Measurements from ENCODE around the gene DACT2. TPM values are rescaled to one million over a fixed set of nuclear protein-coding genes. Genes with fewer than 3 reads are reported as not detected.
"Not testable (repeated sequence)": the region's sequence is repeated elsewhere in the genome, so short reads cannot be mapped to it uniquely, and the experiment has no call there.

The DACT2 gene
- not detected for total RNA-seq

GRCh38 chr6:168319279-168320111, at the start of gene DACT2:
Gene DACT2, minus strand, starts transcription at chr6:168319777. Its CDS starts 144 bp downstream, at chr6:168319633.
- Mint-ChIP-seq H3K36me3 (peaks cover 0 to 10% of the 10 kb centered on the region in 2 donors), H3K9me3 (peaks cover 0 to 8% of the 10 kb centered on the region in 2 donors), H3K27ac (no peak within 1 kb of the TSS)
- no peak for DNase-seq (ENCODE audit: low spot score in 2 of 2)
- no peak for ATAC-seq

GRCh38 chr6:168368936-168369335, 49.4 kb upstream of the DACT2 start:
- Mint-ChIP-seq H3K36me3 (no peaks in the 10 kb centered on the region), H3K27ac (no peak overlapping the region), H3K9me3 (no peaks in the 10 kb centered on the region)
- DNase-seq (ENCODE audit: low spot score in 2 of 2): peak in 1 of 2 donors; percentile 46
- no peak for ATAC-seq

- Mint-ChIP-seq H3K36me3 (no peaks in the 10 kb centered on the region), H3K27ac (no peak overlapping the region)
- no peak for ATAC-seq
Measured at GRCh38 chr6:168368066-168368820, 48.7 kb upstream of the DACT2 start.

GRCh38 chr6:168367285-168367751, 47.7 kb upstream of the DACT2 start:
- no peak overlapping the region for H3K27ac Mint-ChIP-seq
- DNase-seq (ENCODE audit: low spot score in 2 of 2) (peak in 1 of 2 donors; percentile 23), ATAC-seq (no peak)
- H3K36me3 Mint-ChIP-seq: no peaks in the 10 kb centered on the region
- H3K9me3 Mint-ChIP-seq: no peaks in the 10 kb centered on the region

More at GRCh38 chr6:168368066-168368820, 48.7 kb upstream of the DACT2 start:
- H3K9me3 Mint-ChIP-seq: no peaks in the 10 kb centered on the region
- peak in 1 of 2 donors; percentile 11 for DNase-seq (ENCODE audit: low spot score in 2 of 2)

GRCh38 chr6:168366473-168366872, 46.9 kb upstream of the DACT2 start:
- no peaks in the 10 kb centered on the region for H3K9me3 Mint-ChIP-seq
- ATAC-seq (no peak), DNase-seq (ENCODE audit: low spot score in 2 of 2) (no peak)
- no peaks in the 10 kb centered on the region for H3K36me3 Mint-ChIP-seq
- no peak overlapping the region for H3K27ac Mint-ChIP-seq

GRCh38 chr6:168365422-168366165, 46.0 kb upstream of the DACT2 start:
- Mint-ChIP-seq H3K36me3 (no peaks in the 10 kb centered on the region), H3K27ac (no peak overlapping the region), H3K9me3 (no peaks in the 10 kb centered on the region)
- no peak for ATAC-seq
- DNase-seq (ENCODE audit: low spot score in 2 of 2): peak in 1 of 2 donors; percentile 43

GRCh38 chr6:168364793-168365421, 45.3 kb upstream of the DACT2 start:
- no peaks in the 10 kb centered on the region for H3K36me3 Mint-ChIP-seq
- no peak overlapping the region for H3K27ac Mint-ChIP-seq
- ATAC-seq (no peak), DNase-seq (ENCODE audit: low spot score in 2 of 2) (peak in 1 of 2 donors; percentile 46)
- H3K9me3 Mint-ChIP-seq: no peaks in the 10 kb centered on the region

- DNase-seq (ENCODE audit: low spot score in 2 of 2) (peak in 1 of 2 donors; percentile 43), ATAC-seq (no peak)
- no peaks in the 10 kb centered on the region for H3K36me3 Mint-ChIP-seq
- H3K27ac Mint-ChIP-seq: no peak overlapping the region
- no peaks in the 10 kb centered on the region for H3K9me3 Mint-ChIP-seq
Measured at GRCh38 chr6:168363811-168364792, 44.5 kb upstream of the DACT2 start.

- ATAC-seq: no peak
- Mint-ChIP-seq H3K9me3 (no peaks in the 10 kb centered on the region), H3K27ac (no peak overlapping the region), H3K36me3 (no peaks in the 10 kb centered on the region)
- DNase-seq (ENCODE audit: low spot score in 2 of 2): no peak
Measured at GRCh38 chr6:168363302-168363701, 43.7 kb upstream of the DACT2 start.

- Mint-ChIP-seq H3K9me3 (no peaks in the 10 kb centered on the region), H3K36me3 (no peaks in the 10 kb centered on the region), H3K27ac (no peak overlapping the region)
- DNase-seq (ENCODE audit: low spot score in 2 of 2) (peak in 1 of 2 donors; percentile 16), ATAC-seq (no peak)
Measured at GRCh38 chr6:168362276-168362990, 42.9 kb upstream of the DACT2 start.

- ATAC-seq: no peak
- no peaks in the 10 kb centered on the region for H3K9me3 Mint-ChIP-seq
- H3K27ac Mint-ChIP-seq: no peak overlapping the region
- no peak for DNase-seq (ENCODE audit: low spot score in 2 of 2)
- H3K36me3 Mint-ChIP-seq: no peaks in the 10 kb centered on the region
Measured at GRCh38 chr6:168361766-168362165, 42.2 kb upstream of the DACT2 start.

- H3K27ac Mint-ChIP-seq: no peak overlapping the region
- no peaks in the 10 kb centered on the region for H3K9me3 Mint-ChIP-seq
- H3K36me3 Mint-ChIP-seq: no peaks in the 10 kb centered on the region
- DNase-seq (ENCODE audit: low spot score in 2 of 2) (no peak), ATAC-seq (no peak)
Measured at GRCh38 chr6:168359794-168360193, 40.2 kb upstream of the DACT2 start.

- DNase-seq (ENCODE audit: low spot score in 2 of 2) (no peak), ATAC-seq (no peak)
- no peaks in the 10 kb centered on the region for H3K36me3 Mint-ChIP-seq
- no peak overlapping the region for H3K27ac Mint-ChIP-seq
- H3K9me3 Mint-ChIP-seq: no peaks in the 10 kb centered on the region
Measured at GRCh38 chr6:168358842-168359420, 39.4 kb upstream of the DACT2 start.

- not testable (repeated sequence) for H3K27ac Mint-ChIP-seq; H3K36me3 Mint-ChIP-seq; H3K9me3 Mint-ChIP-seq; DNase-seq (ENCODE audit: low spot score in 2 of 2); ATAC-seq
Measured at GRCh38 chr6:168356872-168357271, 37.3 kb upstream of the DACT2 start.

Measured in activated naive CD4-positive, alpha-beta T cell treated with anti-CD3 and anti-CD28 coated beads, Interleukin-2, amount 50 U/mL, for 72 hours (primary cell).